Measurements from ENCODE around the gene TNFRSF17.
A peak's percentile ranks its signal among the peaks of the same experiment; 100 is the strongest.

The TNFRSF17 gene

DNA sequence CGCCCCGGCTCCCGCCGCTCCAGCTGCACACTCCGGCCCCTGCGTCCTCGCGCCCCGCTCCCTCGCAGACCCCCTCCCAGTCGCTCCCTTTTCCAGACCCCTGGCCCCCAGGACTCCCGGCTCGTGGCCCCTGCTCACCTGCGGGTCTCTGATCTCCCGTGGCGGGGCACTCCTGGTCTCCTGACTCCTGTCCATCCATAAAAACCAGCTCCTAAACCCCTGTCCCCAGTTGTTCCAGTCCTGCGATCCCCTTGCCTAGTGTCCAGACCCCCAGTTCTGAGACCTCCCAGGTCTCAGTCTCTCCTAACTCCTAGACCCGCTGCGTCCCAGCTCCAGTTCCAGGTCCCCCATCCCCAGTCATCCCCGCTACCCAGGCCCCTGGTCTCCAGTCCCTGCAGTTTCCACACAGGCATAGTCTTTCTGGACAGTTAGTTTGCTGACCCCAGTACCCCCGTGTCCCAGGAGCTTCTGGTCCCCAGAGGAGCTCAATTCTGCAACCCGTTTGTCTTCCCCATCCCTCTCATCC, 11.9 kb downstream of the TNFRSF17 start:
- no peak for DNase-seq (ENCODE audit: low read depth)
- H3K4me3 ChIP-seq (ENCODE audit: low read length) = peak overlapping the region; percentile 75
- TF ChIP-seq, protein P1, sequence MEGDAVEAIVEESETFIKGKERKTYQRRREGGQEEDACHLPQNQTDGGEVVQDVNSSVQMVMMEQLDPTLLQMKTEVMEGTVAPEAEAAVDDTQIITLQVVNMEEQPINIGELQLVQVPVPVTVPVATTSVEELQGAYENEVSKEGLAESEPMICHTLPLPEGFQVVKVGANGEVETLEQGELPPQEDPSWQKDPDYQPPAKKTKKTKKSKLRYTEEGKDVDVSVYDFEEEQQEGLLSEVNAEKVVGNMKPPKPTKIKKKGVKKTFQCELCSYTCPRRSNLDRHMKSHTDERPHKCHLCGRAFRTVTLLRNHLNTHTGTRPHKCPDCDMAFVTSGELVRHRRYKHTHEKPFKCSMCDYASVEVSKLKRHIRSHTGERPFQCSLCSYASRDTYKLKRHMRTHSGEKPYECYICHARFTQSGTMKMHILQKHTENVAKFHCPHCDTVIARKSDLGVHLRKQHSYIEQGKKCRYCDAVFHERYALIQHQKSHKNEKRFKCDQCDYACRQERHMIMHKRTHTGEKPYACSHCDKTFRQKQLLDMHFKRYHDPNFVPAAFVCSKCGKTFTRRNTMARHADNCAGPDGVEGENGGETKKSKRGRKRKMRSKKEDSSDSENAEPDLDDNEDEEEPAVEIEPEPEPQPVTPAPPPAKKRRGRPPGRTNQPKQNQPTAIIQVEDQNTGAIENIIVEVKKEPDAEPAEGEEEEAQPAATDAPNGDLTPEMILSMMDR (IDR thresholded peaks at IDR 0.05; ENCODE audit: insufficient read depth, low read depth, low read length, missing control alignments) = no peak

DNA sequence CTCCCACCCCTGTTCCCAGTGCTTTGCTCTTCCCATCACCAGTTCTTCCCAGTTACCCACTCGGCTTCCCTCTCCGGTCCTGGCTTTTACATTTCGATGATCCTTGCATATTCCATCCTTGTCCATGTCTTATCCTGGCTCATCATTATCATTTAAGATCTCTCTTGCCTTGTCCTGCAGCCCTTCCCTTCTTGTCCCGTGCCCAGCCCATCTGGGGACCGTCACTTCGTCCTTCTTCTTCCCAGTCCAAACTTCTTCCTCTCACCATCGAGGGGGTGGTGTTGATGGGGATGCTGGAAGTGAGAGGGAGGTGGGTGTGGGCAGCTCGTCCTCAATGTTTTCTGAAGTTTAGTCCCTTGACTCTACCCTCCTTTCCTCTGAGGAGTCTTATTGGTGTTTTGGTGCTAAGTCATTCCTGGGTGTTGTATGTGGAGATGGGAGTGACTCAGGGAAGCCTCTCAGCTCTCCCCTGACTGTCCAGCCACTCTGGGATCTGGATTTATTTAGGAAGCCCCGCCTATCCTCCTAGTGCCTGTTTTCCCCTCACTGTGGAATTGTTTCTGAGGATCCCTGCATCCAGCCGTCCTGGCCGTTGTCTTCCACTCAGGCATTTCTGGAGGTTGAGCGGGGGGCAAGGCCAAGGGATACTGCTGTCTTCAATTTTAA, 12.5 kb downstream of the TNFRSF17 start:
- TF ChIP-seq, protein P1 (IDR thresholded peaks at IDR 0.05; ENCODE audit: insufficient read depth, low read depth, low read length, missing control alignments) = no peak
- DNase-seq (ENCODE audit: low read depth) = peak; percentile 77
- H3K4me3 ChIP-seq (ENCODE audit: low read length) = peak overlapping the region; percentile 75

DNA sequence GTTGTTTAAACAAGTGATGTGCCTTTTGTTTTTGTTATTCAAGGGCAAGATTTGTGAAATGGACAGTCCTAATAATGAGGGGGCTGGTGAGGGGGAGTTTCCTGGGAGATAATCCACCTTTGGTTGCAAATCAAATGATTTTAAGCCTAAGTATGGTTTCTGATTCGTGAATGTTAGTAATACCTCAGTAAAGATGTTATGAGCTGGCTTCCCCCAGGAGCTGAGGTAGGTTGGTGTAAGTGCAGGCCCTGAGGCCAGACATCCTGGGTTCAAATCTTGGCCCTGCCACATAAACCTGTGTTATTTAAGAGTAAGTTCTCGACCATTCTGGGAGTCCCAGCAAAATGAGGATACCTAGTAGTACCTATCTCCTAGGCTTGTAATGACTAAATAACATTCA, 13.1 kb downstream of the TNFRSF17 start:
- TF ChIP-seq, protein P1 (IDR thresholded peaks at IDR 0.05; ENCODE audit: insufficient read depth, low read depth, low read length, missing control alignments) = no peak
- H3K4me3 ChIP-seq (ENCODE audit: low read length) = no peak overlapping the region
- no peak for DNase-seq (ENCODE audit: low read depth)

DNA sequence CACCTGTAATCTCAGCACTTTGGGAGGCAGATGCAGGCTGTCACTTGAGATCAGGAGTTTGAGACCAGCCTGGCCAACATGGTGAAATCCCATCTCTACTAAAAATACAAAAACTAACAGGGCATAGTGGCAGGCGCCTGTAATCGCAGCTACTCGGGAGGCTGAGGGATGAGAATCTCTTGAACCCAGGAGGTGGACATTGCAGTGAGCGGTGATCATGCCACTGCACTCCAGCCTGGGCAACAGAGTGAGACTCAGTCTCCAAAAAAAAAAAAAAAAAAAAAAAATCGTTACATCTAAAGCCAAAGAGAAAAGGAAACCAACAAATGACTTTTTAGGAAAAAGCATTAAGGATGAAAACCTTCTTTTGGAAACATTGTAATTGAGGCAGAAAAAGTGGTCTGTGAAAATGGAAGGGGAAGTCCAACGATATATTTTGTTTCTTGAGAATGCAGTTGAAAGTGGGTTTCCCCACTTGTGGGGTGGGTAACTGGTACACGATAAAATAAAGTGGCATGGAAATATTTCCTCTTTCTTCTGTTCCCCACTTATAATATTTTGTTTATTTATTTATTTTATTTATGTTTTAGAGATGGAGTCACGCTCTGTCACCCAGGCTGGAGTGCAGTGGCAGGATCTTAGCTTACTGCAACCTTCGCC, 14.1 kb downstream of the TNFRSF17 start:
- H3K4me3 ChIP-seq (ENCODE audit: low read length) = no peak overlapping the region
- TF ChIP-seq, protein P1 (IDR thresholded peaks at IDR 0.05; ENCODE audit: insufficient read depth, low read depth, low read length, missing control alignments) = no peak
- no peak for DNase-seq (ENCODE audit: low read depth)

DNA sequence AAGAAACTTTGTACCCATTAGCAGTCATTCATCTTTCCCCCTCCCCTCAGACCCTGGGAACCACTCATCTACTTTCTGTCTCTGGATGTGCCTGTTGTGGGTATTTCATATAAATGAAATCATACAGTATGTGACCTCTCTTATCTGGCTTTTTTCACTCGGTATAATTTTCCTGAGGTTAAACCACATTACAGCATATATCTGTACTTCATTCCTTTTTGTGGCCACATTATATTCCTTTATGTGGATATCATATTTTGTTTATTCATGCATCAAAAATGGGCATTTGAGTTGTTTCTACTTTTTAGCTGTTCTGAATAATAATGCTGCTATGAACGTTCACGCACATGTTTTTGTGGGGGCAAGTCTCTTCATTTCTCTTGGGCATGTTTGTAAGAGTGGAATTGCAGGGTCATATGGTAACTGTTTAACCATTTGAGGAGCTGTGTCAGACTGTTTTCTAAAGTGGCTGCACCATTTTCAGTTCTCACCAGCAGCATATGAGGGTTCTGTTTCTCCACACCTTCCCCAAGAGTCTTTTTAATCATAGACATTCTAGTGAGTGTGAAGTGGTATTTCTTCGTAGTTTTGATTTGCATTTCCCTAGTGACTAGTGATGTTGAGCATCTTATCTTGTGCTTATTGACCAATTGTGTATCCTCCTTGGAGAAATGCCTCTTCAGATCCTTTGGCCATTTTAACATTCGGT, 15.3 kb downstream of the TNFRSF17 start:
- DNase-seq (ENCODE audit: low read depth) = no peak
- TF ChIP-seq, protein P1 (IDR thresholded peaks at IDR 0.05; ENCODE audit: insufficient read depth, low read depth, low read length, missing control alignments) = no peak
- no peak overlapping the region for H3K4me3 ChIP-seq (ENCODE audit: low read length)

DNA sequence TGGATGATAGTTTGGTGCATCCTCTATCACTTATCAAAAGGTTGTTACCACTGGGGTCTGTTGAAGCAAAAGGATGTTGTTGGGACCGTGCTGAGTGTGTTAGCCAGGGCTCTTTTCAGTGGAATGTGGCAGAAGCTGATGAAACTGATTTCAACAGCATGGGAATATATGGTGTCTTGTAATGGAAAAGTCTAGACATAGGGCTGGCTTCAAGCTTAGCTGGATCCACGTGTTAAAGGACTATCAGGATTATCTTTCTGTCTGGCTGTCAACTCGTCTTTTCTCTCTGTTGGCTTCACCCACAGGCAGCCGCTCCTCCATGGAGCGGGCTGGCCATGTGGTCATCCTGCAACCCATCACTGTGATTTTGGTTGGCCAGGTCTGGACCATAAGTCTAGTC, 20.2 kb downstream of the TNFRSF17 start:
- no peak overlapping the region for H3K4me3 ChIP-seq (ENCODE audit: low read length)

More for the DNA sequence above, 20.2 kb downstream of the TNFRSF17 start:
- no peak for DNase-seq (ENCODE audit: low read depth)
- TF ChIP-seq, protein P1 (IDR thresholded peaks at IDR 0.05; ENCODE audit: insufficient read depth, low read depth, low read length, missing control alignments) = no peak

Measured in epithelial cell of esophagus (primary cell).